SK-N-SH (cell line): ENCODE measurements around the gene CLEC18A. TPM values are rescaled to one million over a fixed set of nuclear protein-coding genes. Genes with fewer than 3 reads are reported as not detected.
"Not testable (repeated sequence)": the region's sequence is repeated elsewhere in the genome, so short reads cannot be mapped to it uniquely, and the experiment has no call there.

Experiments
- CTCF ChIA-PET: fragments of 300-600, 350-600 bp; formaldehyde crosslinking; extraction: SDS; loops from one replicate; lab custom pipeline; 2021; lab: Yijun Ruan, JAX
- POLR2A ChIA-PET: fragments of 350-600 bp; sonication (Branson Sonifier 250); formaldehyde crosslinking; extraction: SDS; loops from one replicate; lab custom pipeline; 2020; ENCODE audit warnings: antibody characterized with exemption, inconsistent platforms; lab: Yijun Ruan, JAX
- DNase-seq: peaks from one replicate; pipeline ENCODE4 v3.0.0; 2012
- H2AFZ ChIP-seq: fragments of 200-600 bp; sonication (generic); 2 replicates; pipeline ENCODE4 v1.8.1; 2016; ENCODE audit warnings: antibody characterized with exemption, mild to moderate bottlenecking, low read depth
- H3F3A ChIP-seq: fragments of 200-600 bp; sonication (generic); replicated peaks from 2 replicates; pipeline ENCODE3; 2016; ENCODE audit warnings: antibody characterized with exemption, mild to moderate bottlenecking; ENCODE audit not compliant: insufficient read depth
- H3K27ac ChIP-seq, 2 experiments: fragments of 200-500 bp in 1 of 2; fragments of 200-600 bp in 1 of 2; sonication (Bioruptor generic) in 1 of 2; sonication (generic), shearing (Covaris generic) in 1 of 2; 2 replicates each; pipeline versions ENCODE4 v1.5.1 to v1.6.1; 2014 to 2016; ENCODE audit warnings: low read depth in 2 of 2, inconsistent platforms in 1 of 2, low read length in 1 of 2, mild to moderate bottlenecking in 1 of 2, mixed read lengths in 1 of 2
- H3K27me3 ChIP-seq: fragments of 200-600 bp; sonication (generic), shearing (Covaris generic); 2 replicates; pipeline ENCODE4 v1.6.1; 2016; ENCODE audit warnings: mixed run types; ENCODE audit not compliant: insufficient read depth
- H3K36me3 ChIP-seq, 2 experiments: fragments of 200-500 bp in 1 of 2; fragments of 200-600 bp in 1 of 2; sonication (Bioruptor generic) in 1 of 2; sonication (generic) in 1 of 2; replicated peaks in 1 of 2; 2 replicates each; pipeline versions ENCODE3 to v1.5.1; 2014 to 2016; ENCODE audit warnings: low read length in 1 of 2, mild to moderate bottlenecking in 1 of 2; ENCODE audit not compliant: insufficient read depth in 2 of 2, control insufficient read depth in 1 of 2
- H3K4me1 ChIP-seq, 2 experiments: fragments of 200-500 bp in 1 of 2; fragments of 200-600 bp in 1 of 2; sonication (Bioruptor generic) in 1 of 2; sonication (generic), shearing (Covaris generic) in 1 of 2; 2 replicates each; pipeline versions ENCODE4 v1.5.1 to v1.6.1; 2014 to 2016; ENCODE audit warnings: low read depth in 1 of 2, low read length in 1 of 2, mixed run types in 1 of 2; ENCODE audit not compliant: insufficient read depth in 2 of 2, control insufficient read depth in 1 of 2
- H3K4me2 ChIP-seq: fragments of 200-600 bp; sonication (generic), shearing (Covaris generic); 2 replicates; pipeline ENCODE4 v1.6.1; 2017; ENCODE audit warnings: mixed run types
- H3K4me3 ChIP-seq, 2 experiments: fragments of 200-500 bp in 1 of 2; fragments of 200-600 bp in 1 of 2; sonication (Bioruptor generic) in 1 of 2; sonication (generic), shearing (Covaris generic) in 1 of 2; 2 replicates each; pipeline versions ENCODE4 v1.5.1 to v1.8.1; 2014 to 2016; ENCODE audit warnings: low read depth in 2 of 2, inconsistent platforms in 1 of 2, low read length in 1 of 2, mild to moderate bottlenecking in 1 of 2, mixed read lengths in 1 of 2, moderate library complexity in 1 of 2
- H3K79me2 ChIP-seq: fragments of 200-600 bp; sonication (generic); 2 replicates; pipeline ENCODE4 v1.8.1; 2017; ENCODE audit warnings: mild to moderate bottlenecking; ENCODE audit not compliant: insufficient read depth
- H3K9ac ChIP-seq: fragments of 200-600 bp; sonication (generic); 2 replicates; pipeline ENCODE4 v1.6.1; 2017; ENCODE audit warnings: mixed run types
- H3K9me2 ChIP-seq: fragments of 200-600 bp; sonication (generic); 2 replicates; pipeline ENCODE4 v1.6.1; 2017; ENCODE audit warnings: mixed run types
- H3K9me3 ChIP-seq: fragments of 200-600 bp; sonication (generic); 2 replicates; pipeline ENCODE4 v1.6.1; 2017; ENCODE audit warnings: mixed run types, mild to moderate bottlenecking, moderate library complexity
- H4K20me1 ChIP-seq: fragments of 200-600 bp; sonication (generic); 2 replicates; pipeline ENCODE4 v1.6.1; 2017; ENCODE audit warnings: mild to moderate bottlenecking, mixed run types; ENCODE audit not compliant: insufficient read depth
- EP300 ChIP-seq, 2 experiments: IDR thresholded peaks; 2 replicates each; pipeline versions ENCODE4 v1.4.0 to v1.6.1; 2012; ENCODE audit warnings: borderline replicate concordance in 1 of 2, low read depth in 1 of 2, low read length in 1 of 2
- FOXJ3 ChIP-seq: sonication (generic); formaldehyde crosslinking; IDR thresholded peaks from 2 replicates; pipeline ENCODE4 v1.5.1; 2020; ENCODE audit warnings: mild to moderate bottlenecking, missing genetic modification reagents
- GABPA ChIP-seq: IDR thresholded peaks from 2 replicates; pipeline ENCODE4 v1.4.0; 2012; ENCODE audit warnings: low read depth, mild to moderate bottlenecking
- GATA2 ChIP-seq: sonication (generic); formaldehyde crosslinking; IDR thresholded peaks from 2 replicates; pipeline ENCODE4 v1.5.0; 2020; ENCODE audit warnings: mild to moderate bottlenecking, missing genetic modification reagents
- NFIC ChIP-seq: IDR thresholded peaks from 2 replicates; pipeline ENCODE4 v1.4.0; 2012; ENCODE audit warnings: borderline replicate concordance
- NRF1 ChIP-seq: IDR thresholded peaks from 2 replicates; pipeline ENCODE4 v1.6.1; 2012; ENCODE audit warnings: low read depth, mild to moderate bottlenecking, low read length
- POLR2AphosphoS5 ChIP-seq: IDR thresholded peaks from 2 replicates; pipeline ENCODE4 v1.6.1; 2012; ENCODE audit warnings: low read depth, low read length
- RCOR1 ChIP-seq: fragments of 150-350 bp; IDR thresholded peaks from 2 replicates; pipeline ENCODE4 v1.6.1; 2017; ENCODE audit warnings: antibody characterized with exemption, low read length
- TEAD4 ChIP-seq: IDR thresholded peaks from 2 replicates; pipeline ENCODE4 v1.4.0; 2012; ENCODE audit warnings: mild to moderate bottlenecking, borderline replicate concordance; ENCODE audit not compliant: insufficient read depth
- YY1 ChIP-seq: IDR thresholded peaks from 2 replicates; pipeline ENCODE4 v1.4.0; 2012; ENCODE audit warnings: low read depth, mild to moderate bottlenecking
- WGBS: methylation state at CpG from one replicate; pipeline ENCODE4 v1.1.6; 2017; ENCODE audit warnings: low lambda C conversion rate; 5-methylcytosine and 5-hydroxymethylcytosine counted together
- polyA plus RNA-seq, 3 experiments: library from polyadenylated mRNA; depleted of rRNA; stranded (reverse); fragments of >200 nt; gene quantifications; 2 replicates each; pipeline ENCODE4 v1.2.3, GENCODE V29; 2012
- TF ChIP-seq, protein P1 (sequence below): fragments of 150-350 bp; IDR thresholded peaks from 2 replicates; pipeline ENCODE4 v1.6.1; 2016; ENCODE audit warnings: mild to moderate bottlenecking, low read depth, low read length
- TF ChIP-seq, protein P2 (sequence below): IDR thresholded peaks from 2 replicates; pipeline ENCODE4 v1.4.0; 2012; ENCODE audit warnings: low read depth
- TF ChIP-seq, protein P3 (sequence below): IDR thresholded peaks from 2 replicates; pipeline ENCODE4; 2012
- TF ChIP-seq, protein P4 (sequence below): IDR thresholded peaks from 2 replicates; pipeline ENCODE4 v1.4.0; 2012; ENCODE audit warnings: low read depth, borderline replicate concordance

Gene CLEC18A
- 0.15 and 0.20 TPM in 2 replicates for polyA plus RNA-seq (2012; rRNA removed)
- 0.01 and 0.04 TPM in 2 replicates for polyA plus RNA-seq (2012; cell fraction: cytosol; rRNA removed)
- polyA plus RNA-seq (2012; cell fraction: nucleus; rRNA removed): 2.0 and 3.1 TPM in 2 replicates

DNA sequence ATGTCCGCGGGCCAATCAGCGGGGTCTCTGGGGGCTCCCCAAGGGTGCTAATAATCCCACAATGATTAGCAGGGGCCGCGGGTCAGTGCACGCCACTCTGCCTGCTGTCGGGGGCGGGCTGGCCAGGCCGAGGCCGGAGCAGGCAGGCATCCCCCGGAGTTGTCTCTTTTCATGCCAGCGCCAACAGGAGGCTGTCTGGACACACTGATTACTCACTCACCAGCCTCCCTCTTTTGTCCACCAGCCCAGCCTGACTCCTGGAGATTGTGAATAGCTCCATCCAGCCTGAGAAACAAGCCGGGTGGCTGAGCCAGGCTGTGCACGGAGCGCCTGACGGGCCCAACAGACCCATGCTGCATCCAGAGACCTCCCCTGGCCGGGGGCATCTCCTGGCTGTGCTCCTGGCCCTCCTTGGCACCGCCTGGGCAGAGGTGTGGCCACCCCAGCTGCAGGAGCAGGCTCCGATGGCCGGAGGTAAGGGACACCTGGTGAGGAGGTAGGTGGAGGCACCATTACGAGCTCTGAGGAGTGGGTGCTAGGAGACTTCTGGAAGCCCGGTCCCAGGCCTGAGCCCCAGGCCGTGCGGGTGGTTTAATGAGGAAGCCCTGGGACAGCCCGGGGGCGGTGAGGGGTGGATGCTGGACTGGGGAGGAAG lies at the start of gene CLEC18A:
TSS of gene CLEC18A (plus strand) at position 318 of the 655 bp plus-strand sequence. CDS start at position 351, 33 bp downstream.
- 85% methylated on average over 6 of the region's 26 CpGs for WGBS
- CTCF ChIA-PET, H3K36me3 ChIP-seq, POLR2A ChIA-PET, H3K79me2 ChIP-seq, H3K27ac ChIP-seq, DNase-seq, H3K9me3 ChIP-seq, H3K4me3 ChIP-seq, H3K27me3 ChIP-seq, H2AFZ ChIP-seq, H3K9me2 ChIP-seq, H3K9ac ChIP-seq, H3F3A ChIP-seq, H3K4me2 ChIP-seq, H4K20me1 ChIP-seq, H3K4me1 ChIP-seq: not testable (repeated sequence)

DNA sequence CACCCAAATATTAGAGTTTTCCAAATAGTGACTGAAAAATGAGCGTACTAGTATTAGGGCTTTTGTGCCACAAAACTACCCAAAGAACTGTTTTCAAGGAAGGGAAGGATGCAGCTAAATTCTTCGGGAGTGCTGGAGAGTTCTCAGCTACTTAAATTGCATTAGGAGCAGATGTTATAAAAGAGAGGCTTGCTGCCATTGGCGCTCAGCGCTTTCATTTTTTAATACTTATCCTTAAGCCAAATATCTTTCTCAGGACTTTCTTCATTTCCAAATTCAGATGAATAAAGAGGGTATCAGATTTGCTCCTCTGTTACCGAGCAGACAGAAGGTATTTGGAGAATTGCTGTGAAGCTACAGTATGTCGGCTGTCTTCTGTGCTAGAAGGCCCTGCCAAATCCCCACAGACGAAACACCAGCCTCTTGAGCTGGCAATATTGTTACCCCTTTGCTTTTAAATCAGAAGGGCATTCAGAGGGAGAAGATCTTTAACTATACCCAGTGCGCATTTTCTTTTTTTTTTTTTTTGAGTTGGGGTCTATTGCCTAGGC lies 47.2 kb upstream of the CLEC18A start:
- no peak for TF ChIP-seq EP300 (IDR thresholded peaks at IDR 0.05; ENCODE audit: borderline replicate concordance in 1 of 2, low read depth in 1 of 2, low read length in 1 of 2)
- TF ChIP-seq, protein P1, sequence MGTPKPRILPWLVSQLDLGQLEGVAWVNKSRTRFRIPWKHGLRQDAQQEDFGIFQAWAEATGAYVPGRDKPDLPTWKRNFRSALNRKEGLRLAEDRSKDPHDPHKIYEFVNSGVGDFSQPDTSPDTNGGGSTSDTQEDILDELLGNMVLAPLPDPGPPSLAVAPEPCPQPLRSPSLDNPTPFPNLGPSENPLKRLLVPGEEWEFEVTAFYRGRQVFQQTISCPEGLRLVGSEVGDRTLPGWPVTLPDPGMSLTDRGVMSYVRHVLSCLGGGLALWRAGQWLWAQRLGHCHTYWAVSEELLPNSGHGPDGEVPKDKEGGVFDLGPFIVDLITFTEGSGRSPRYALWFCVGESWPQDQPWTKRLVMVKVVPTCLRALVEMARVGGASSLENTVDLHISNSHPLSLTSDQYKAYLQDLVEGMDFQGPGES: no peak
- no peak for TF ChIP-seq FOXJ3 (CRISPR knock-in tag)
- TF ChIP-seq, protein P2, sequence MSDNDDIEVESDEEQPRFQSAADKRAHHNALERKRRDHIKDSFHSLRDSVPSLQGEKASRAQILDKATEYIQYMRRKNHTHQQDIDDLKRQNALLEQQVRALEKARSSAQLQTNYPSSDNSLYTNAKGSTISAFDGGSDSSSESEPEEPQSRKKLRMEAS: no peak
- no peak for TF ChIP-seq GABPA
- WGBS: 92% methylated on average over 8 of the region's 8 CpGs
- Histone ChIP-seq H3K4me1 (no peaks in the 10 kb centered on the region), H2AFZ (no peak overlapping the region), H3K27me3 (no peaks in the 10 kb centered on the region), H3K9ac (no peak overlapping the region), H3K27ac (no peak overlapping the region), H4K20me1 (no peaks in the 10 kb centered on the region), H3K36me3 (peaks cover 2 to 5% of the 10 kb centered on the region in 2 experiments), H3K79me2 (no peaks in the 10 kb centered on the region), H3K4me3 (no peak overlapping the region), H3F3A (peaks cover 5% of the 10 kb centered on the region), H3K4me2 (no peak overlapping the region), H3K9me2 (no peaks in the 10 kb centered on the region), H3K9me3 (no peaks in the 10 kb centered on the region)
- ChIA-PET CTCF (interaction anchor here (1.2 to 1.4 kb wide), 2 partner anchors 34 to 107 kb away, joined by 4 read pairs; no protein-coding TSS in a partner anchor), POLR2A (no interaction called here)
- no peak for DNase-seq

DNA sequence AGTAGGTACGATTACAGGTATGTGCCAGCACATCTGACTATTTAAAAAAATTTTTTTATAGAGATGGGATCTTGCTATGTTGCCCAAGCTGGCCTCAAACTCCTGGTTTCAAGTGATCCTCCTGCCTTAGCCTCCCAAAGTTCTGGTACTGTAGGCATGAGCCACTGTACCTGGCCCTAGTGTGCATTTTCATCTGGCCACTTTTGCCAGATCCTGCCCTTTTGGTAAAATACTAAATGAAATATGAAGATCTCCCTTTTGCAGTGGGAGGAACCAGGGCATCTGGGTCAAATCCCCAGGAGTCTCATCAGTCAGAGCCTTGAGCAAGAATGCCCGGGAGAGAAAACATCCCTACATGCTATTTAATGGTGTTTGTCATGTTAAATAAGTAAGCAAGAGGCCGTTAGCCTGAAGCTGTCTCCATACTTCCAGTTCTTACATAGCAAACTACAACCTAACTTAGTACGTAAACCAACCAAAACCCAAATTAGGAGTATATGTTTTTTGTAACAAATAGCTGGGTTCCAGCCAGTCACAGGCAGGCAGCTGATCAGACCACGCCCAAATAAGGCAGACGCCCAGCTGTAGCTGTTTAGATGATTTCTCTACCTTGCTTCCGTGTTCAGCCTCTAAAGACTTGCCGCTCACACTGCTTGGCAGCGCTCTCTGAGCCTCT lies 46.5 kb upstream of the CLEC18A start:
- no peaks in the 10 kb centered on the region for H3K9me3 ChIP-seq
- peaks cover 4 to 6% of the 10 kb centered on the region in 2 experiments for H3K36me3 ChIP-seq
- H3K4me3 ChIP-seq: no peak overlapping the region
- WGBS: 93% methylated on average over 9 of the region's 9 CpGs
- no peaks in the 10 kb centered on the region for H3K4me1 ChIP-seq
- no peak overlapping the region for H3K9ac ChIP-seq
- POLR2A ChIA-PET: no interaction called here
- H4K20me1 ChIP-seq: no peaks in the 10 kb centered on the region
- H3K79me2 ChIP-seq: no peaks in the 10 kb centered on the region
- no peaks in the 10 kb centered on the region for H3K27me3 ChIP-seq
- H2AFZ ChIP-seq: no peak overlapping the region
- H3K27ac ChIP-seq: no peak overlapping the region
- H3F3A ChIP-seq: peaks cover 5% of the 10 kb centered on the region
- CTCF ChIA-PET: interaction anchor here (1.2 to 1.4 kb wide), 2 partner anchors 33 to 108 kb away, joined by 4 read pairs; no protein-coding TSS in a partner anchor
- H3K9me2 ChIP-seq: no peaks in the 10 kb centered on the region
- no peak for DNase-seq
- no peak overlapping the region for H3K4me2 ChIP-seq
- TF ChIP-seq NFIC (no peak), EP300 (IDR thresholded peaks at IDR 0.05; ENCODE audit: borderline replicate concordance in 1 of 2, low read depth in 1 of 2, low read length in 1 of 2) (no peak), GATA2 (no peak), RCOR1 (no peak), YY1 (no peak), POLR2AphosphoS5 (no peak), TEAD4 (no peak), NRF1 (no peak), GABPA (no peak)
- TF ChIP-seq, protein P2: no peak
- TF ChIP-seq, protein P3, sequence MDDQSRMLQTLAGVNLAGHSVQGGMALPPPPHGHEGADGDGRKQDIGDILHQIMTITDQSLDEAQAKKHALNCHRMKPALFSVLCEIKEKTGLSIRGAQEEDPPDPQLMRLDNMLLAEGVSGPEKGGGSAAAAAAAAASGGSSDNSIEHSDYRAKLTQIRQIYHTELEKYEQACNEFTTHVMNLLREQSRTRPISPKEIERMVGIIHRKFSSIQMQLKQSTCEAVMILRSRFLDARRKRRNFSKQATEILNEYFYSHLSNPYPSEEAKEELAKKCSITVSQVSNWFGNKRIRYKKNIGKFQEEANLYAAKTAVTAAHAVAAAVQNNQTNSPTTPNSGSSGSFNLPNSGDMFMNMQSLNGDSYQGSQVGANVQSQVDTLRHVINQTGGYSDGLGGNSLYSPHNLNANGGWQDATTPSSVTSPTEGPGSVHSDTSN: no peak
- TF ChIP-seq, protein P4, sequence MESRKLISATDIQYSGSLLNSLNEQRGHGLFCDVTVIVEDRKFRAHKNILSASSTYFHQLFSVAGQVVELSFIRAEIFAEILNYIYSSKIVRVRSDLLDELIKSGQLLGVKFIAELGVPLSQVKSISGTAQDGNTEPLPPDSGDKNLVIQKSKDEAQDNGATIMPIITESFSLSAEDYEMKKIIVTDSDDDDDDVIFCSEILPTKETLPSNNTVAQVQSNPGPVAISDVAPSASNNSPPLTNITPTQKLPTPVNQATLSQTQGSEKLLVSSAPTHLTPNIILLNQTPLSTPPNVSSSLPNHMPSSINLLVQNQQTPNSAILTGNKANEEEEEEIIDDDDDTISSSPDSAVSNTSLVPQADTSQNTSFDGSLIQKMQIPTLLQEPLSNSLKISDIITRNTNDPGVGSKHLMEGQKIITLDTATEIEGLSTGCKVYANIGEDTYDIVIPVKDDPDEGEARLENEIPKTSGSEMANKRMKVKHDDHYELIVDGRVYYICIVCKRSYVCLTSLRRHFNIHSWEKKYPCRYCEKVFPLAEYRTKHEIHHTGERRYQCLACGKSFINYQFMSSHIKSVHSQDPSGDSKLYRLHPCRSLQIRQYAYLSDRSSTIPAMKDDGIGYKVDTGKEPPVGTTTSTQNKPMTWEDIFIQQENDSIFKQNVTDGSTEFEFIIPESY: no peak
